Colonic mucosa (tissue), 4 donors: ENCODE data around the gene SCART1. TPM values are rescaled to one million over a fixed set of nuclear protein-coding genes. Genes with fewer than 3 reads are reported as not detected.

Experiments used
- DNase-seq: peaks from one replicate; pipeline ENCODE4 v3.0.0-alpha.2; 2020
- H3K27ac ChIP-seq: fragments of 200-600 bp; one replicate; pipeline ENCODE4 v1.8.0; 2021
- H3K27me3 ChIP-seq: fragments of 200-600 bp; one replicate; pipeline ENCODE4 v1.8.0; 2021
- H3K36me3 ChIP-seq: fragments of 200-600 bp; one replicate; pipeline ENCODE4 v1.8.0; 2021
- H3K4me1 ChIP-seq: fragments of 200-600 bp; one replicate; pipeline ENCODE4 v1.8.0; 2021; ENCODE audit warnings: mild to moderate bottlenecking
- H3K4me3 ChIP-seq: fragments of 200-600 bp; one replicate; pipeline ENCODE4 v1.8.0; 2021
- H3K9ac ChIP-seq, 2 donors: one replicate each; pipeline ENCODE4 v1.7.0; 2013; ENCODE audit warnings: control low read depth in 2 of 2, low read depth in 2 of 2, low read length in 2 of 2
- H3K9me3 ChIP-seq: fragments of 200-600 bp; one replicate; pipeline ENCODE4 v1.8.0; 2021
- intact Hi-C: fragments of 100-400 bp; cut with DNase I; formaldehyde crosslinking; loops from one replicate; pipeline ENCODE4 v1.14.1; 2022
- total RNA-seq, 2 donors: library from RNA; stranded (reverse); fragmentation: NEBNext Ultra II Directional in 1 of 2; extraction: Animal tissue kit (Norgen Biotek cat#: 25700) in 1 of 2; gene quantifications; one replicate each; pipeline ENCODE4 v1.2.1, GENCODE V29; 2021
- TF ChIP-seq, protein P1 (sequence below): fragments of 200-600 bp; IDR thresholded peaks from one replicate; pipeline ENCODE4 v1.8.0; 2022; ENCODE audit warnings: antibody characterized with exemption, mild to moderate bottlenecking
- donor health status: healthy.
- donor health status: DM: no; HTN: no; CAD: no.
- donor health status: DM: no; HTN: no; CAD: no.

Gene SCART1
- total RNA-seq, 2 donors from 2014 or later, result 1.3 to 1.6 TPM

DNA sequence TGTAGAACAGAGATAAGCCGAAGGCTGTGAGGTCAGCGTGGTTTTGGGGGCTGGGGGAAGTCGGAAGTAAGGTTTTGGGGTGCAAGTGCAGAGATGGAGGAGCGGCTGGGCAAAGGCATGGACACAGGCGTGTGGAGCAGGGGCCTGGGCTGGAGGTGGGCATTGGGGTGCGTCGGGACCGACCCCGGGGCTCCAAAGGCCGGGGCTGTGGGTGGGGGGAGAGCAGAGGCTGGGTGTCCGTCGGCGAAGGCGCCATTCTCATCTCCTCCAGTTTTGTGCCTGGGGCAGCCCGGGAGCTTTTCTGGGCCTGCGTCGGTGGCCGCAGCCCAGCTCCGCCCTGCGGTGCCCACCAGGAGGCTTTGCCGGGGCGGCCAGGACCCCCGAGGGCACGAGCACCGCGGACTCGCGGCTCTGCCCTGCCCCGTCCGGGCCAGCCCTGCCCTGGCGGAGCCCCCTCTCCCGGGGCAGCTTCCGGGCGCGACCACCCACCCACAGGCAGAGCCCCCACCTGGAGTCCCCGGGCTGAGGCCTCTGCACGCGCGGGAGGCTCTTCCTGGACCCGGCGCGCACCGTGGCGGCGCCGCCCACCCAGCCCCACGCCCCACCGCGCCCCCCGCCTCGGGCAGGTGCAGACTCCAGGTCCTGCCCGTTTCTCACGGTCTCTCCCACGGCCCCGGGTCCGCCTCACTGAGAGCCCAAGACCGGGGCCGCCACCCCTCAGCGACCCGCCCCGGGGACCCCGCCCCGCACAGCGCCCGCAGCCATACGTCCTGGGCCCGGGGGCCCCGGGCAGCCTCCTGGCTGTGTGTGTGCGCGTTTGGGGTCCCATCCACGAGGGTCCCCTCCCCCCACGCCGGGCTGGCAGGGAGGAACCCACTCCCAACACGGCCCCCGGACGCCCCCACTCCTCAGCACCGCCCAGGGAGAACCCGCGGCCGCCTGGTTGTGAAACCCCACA, 7.7 kb upstream of the SCART1 start:
- TF ChIP-seq, protein P1, sequence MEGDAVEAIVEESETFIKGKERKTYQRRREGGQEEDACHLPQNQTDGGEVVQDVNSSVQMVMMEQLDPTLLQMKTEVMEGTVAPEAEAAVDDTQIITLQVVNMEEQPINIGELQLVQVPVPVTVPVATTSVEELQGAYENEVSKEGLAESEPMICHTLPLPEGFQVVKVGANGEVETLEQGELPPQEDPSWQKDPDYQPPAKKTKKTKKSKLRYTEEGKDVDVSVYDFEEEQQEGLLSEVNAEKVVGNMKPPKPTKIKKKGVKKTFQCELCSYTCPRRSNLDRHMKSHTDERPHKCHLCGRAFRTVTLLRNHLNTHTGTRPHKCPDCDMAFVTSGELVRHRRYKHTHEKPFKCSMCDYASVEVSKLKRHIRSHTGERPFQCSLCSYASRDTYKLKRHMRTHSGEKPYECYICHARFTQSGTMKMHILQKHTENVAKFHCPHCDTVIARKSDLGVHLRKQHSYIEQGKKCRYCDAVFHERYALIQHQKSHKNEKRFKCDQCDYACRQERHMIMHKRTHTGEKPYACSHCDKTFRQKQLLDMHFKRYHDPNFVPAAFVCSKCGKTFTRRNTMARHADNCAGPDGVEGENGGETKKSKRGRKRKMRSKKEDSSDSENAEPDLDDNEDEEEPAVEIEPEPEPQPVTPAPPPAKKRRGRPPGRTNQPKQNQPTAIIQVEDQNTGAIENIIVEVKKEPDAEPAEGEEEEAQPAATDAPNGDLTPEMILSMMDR, result no peak
- H3K4me1 ChIP-seq, result no peaks in the 10 kb centered on the region
- H3K9me3 ChIP-seq, result peaks cover 10% of the 10 kb centered on the region
- intact Hi-C loops, result no loop called here
- H3K27ac ChIP-seq, result no peak overlapping the region
- no peak for DNase-seq
- no peak overlapping the region for H3K4me3 ChIP-seq
- H3K9ac ChIP-seq, result no peak overlapping the region
- H3K36me3 ChIP-seq, result no peaks in the 10 kb centered on the region
- no peaks in the 10 kb centered on the region for H3K27me3 ChIP-seq

DNA sequence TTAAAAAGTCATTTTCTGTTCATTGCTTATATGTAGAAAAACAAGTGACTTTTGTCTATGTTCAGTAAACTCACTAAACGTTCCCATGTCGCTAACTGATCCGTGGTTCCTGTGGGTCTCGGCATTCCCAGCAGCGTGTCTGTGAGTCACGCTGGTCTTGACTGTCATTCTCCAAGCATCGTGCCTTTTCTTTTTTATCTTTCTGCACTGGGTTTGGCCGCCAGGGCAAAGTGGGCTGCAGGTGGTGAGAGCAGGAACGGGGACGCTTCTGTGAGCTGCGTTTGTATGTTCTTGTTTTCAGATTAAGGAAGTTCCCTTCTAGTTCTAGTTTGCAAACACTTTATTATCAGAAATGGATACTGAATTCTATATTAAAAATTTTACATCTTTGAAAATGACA, 6.8 kb upstream of the SCART1 start:
- Histone ChIP-seq H3K9ac (no peak overlapping the region), H3K27me3 (no peaks in the 10 kb centered on the region), H3K9me3 (peaks cover 10% of the 10 kb centered on the region), H3K36me3 (no peaks in the 10 kb centered on the region), H3K4me1 (no peaks in the 10 kb centered on the region), H3K4me3 (no peak overlapping the region), H3K27ac (no peak overlapping the region)
- TF ChIP-seq, protein P1, result no peak
- intact Hi-C loops, result no loop called here
- no peak for DNase-seq

DNA sequence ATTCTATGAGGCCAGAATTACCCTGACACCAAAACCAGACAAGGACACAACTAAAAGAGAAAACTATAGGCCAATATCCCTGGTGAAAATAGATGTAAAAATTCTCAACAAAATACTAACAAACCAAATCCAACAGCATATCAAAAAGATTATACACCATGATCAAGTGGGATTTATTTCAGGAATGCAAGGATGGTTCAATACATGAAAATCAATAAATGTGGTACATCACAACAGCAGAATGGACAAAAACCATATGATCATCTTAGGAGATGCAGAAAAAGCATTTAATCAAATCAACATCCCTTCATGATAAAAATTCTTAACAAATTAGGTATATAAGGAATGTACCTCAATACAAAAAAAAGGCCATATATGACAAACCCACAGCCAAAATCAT, 5.6 kb upstream of the SCART1 start:
- DNase-seq, result no peak
- Histone ChIP-seq H3K9me3 (peaks cover 10% of the 10 kb centered on the region), H3K4me3 (no peak overlapping the region), H3K27ac (no peak overlapping the region), H3K9ac (no peak overlapping the region), H3K4me1 (no peaks in the 10 kb centered on the region), H3K36me3 (no peaks in the 10 kb centered on the region), H3K27me3 (no peaks in the 10 kb centered on the region)
- intact Hi-C loops, result no loop called here
- TF ChIP-seq, protein P1, result no peak

GRCh38 chr10:133451346-133451745, 2.4 kb upstream of the SCART1 start:
- TF ChIP-seq, protein P1, result no peak
- peaks cover 10% of the 10 kb centered on the region for H3K9me3 ChIP-seq
- H3K27me3 ChIP-seq, result no peaks in the 10 kb centered on the region
- intact Hi-C loops, result no loop called here
- no peak for DNase-seq
- no peak overlapping the region for H3K4me3 ChIP-seq
- no peak overlapping the region for H3K9ac ChIP-seq
- H3K36me3 ChIP-seq, result no peaks in the 10 kb centered on the region
- no peak overlapping the region for H3K27ac ChIP-seq
- no peaks in the 10 kb centered on the region for H3K4me1 ChIP-seq

GRCh38 chr10:133452453-133452852, 1.3 kb upstream of the SCART1 start:
- TF ChIP-seq, protein P1, result no peak
- DNase-seq, result no peak

More at GRCh38 chr10:133452453-133452852, 1.3 kb upstream of the SCART1 start:
- H3K27ac ChIP-seq, result no peak overlapping the region
- H3K9ac ChIP-seq, result no peak overlapping the region
- no peaks in the 10 kb centered on the region for H3K4me1 ChIP-seq
- no peaks in the 10 kb centered on the region for H3K27me3 ChIP-seq
- peaks cover 7% of the 10 kb centered on the region for H3K9me3 ChIP-seq
- H3K36me3 ChIP-seq, result no peaks in the 10 kb centered on the region
- H3K4me3 ChIP-seq, result no peak overlapping the region
- intact Hi-C loops, result no loop called here
